HepG2 (cell line): ENCODE data around the gene SOCS1. TPM values are rescaled to one million over a fixed set of nuclear protein-coding genes. Genes with fewer than 3 reads are reported as not detected.

Experiments used
- AGO1 ChIP-seq: fragments of 200-400 bp; formaldehyde crosslinking; IDR thresholded peaks from 2 replicates; pipeline ENCODE4 v1.6.1; 2017; ENCODE audit warnings: mild to moderate bottlenecking, low read depth, low read length, moderate library complexity; ENCODE audit not compliant: poor library complexity, severe bottlenecking
- AHDC1 ChIP-seq: sonication (generic); formaldehyde crosslinking; IDR thresholded peaks from 2 replicates; pipeline ENCODE4 v1.5.1; 2020; ENCODE audit warnings: mild to moderate bottlenecking, missing genetic modification reagents, borderline replicate concordance
- FOXA3 ChIP-seq: IDR thresholded peaks from 2 replicates; pipeline ENCODE4 v1.6.1; 2016; ENCODE audit warnings: missing genetic modification reagents, missing compliant biosample characterization
- HMGA1 ChIP-seq: sonication (generic); formaldehyde crosslinking; conservative IDR thresholded peaks from 2 replicates; pipeline ENCODE4 v1.4.0; 2020; ENCODE audit warnings: missing genetic modification reagents
- HNRNPH1 ChIP-seq: fragments of 200-400 bp; formaldehyde crosslinking; optimal IDR thresholded peaks from 2 replicates; pipeline ENCODE3; 2017; ENCODE audit warnings: mild to moderate bottlenecking, low read depth, low read length
- KLF15 ChIP-seq: sonication (generic); formaldehyde crosslinking; IDR thresholded peaks from 2 replicates; pipeline ENCODE4 v1.8.1; 2023; ENCODE audit warnings: borderline replicate concordance, mild to moderate bottlenecking, inconsistent platforms, missing genetic modification reagents, mixed read lengths
- MAF1 ChIP-seq: sonication (generic); formaldehyde crosslinking; IDR thresholded peaks from 2 replicates; pipeline ENCODE4 v1.5.0; 2020; ENCODE audit warnings: missing genetic modification reagents, borderline replicate concordance
- MED1 ChIP-seq: sonication (generic); formaldehyde crosslinking; IDR thresholded peaks from 2 replicates; pipeline ENCODE4 v1.4.0; 2020; ENCODE audit warnings: missing genetic modification reagents
- NAIF1 ChIP-seq: sonication (generic); formaldehyde crosslinking; IDR thresholded peaks from 2 replicates; pipeline ENCODE4 v1.5.0; 2020; ENCODE audit warnings: mild to moderate bottlenecking, missing genetic modification reagents, borderline replicate concordance
- SOX6 ChIP-seq, 2 experiments: fragments of 450-650 bp in 1 of 2; sonication (generic) in 1 of 2; formaldehyde crosslinking in 1 of 2; IDR thresholded peaks; 2 replicates each; pipeline versions ENCODE4 v1.4.0 to v1.6.1; 2017 to 2020; ENCODE audit warnings: antibody characterized with exemption in 1 of 2, mild to moderate bottlenecking in 1 of 2, missing genetic modification reagents in 1 of 2
- SP2 ChIP-seq: sonication (generic); formaldehyde crosslinking; IDR thresholded peaks from 2 replicates; pipeline ENCODE4 v1.5.1; 2020; ENCODE audit warnings: mild to moderate bottlenecking, missing genetic modification reagents
- SRF ChIP-seq: IDR thresholded peaks from 2 replicates; pipeline ENCODE4 v1.6.1; 2011; ENCODE audit warnings: mild to moderate bottlenecking, low read depth, low read length, moderate library complexity
- SRY ChIP-seq: sonication (generic); formaldehyde crosslinking; IDR thresholded peaks from 2 replicates; pipeline ENCODE4 v1.8.0; 2022; ENCODE audit warnings: mild to moderate bottlenecking, missing genetic modification reagents
- ZNF18 ChIP-seq: sonication (generic); formaldehyde crosslinking; IDR thresholded peaks from 2 replicates; pipeline ENCODE4 v1.8.0; 2022; ENCODE audit warnings: mild to moderate bottlenecking, missing genetic modification reagents; ENCODE audit not compliant: insufficient replicate concordance
- ZNF282 ChIP-seq: fragments of 450-650 bp; IDR thresholded peaks from 2 replicates; pipeline ENCODE4 v1.6.1; 2018; ENCODE audit not compliant: partially characterized antibody
- ZNF446 ChIP-seq: sonication (generic); formaldehyde crosslinking; IDR thresholded peaks from 2 replicates; pipeline ENCODE4 v1.5.0; 2020; ENCODE audit warnings: mild to moderate bottlenecking, missing genetic modification reagents
- ZNF615 ChIP-seq: sonication (generic); formaldehyde crosslinking; IDR thresholded peaks from 2 replicates; pipeline ENCODE4 v1.5.0; 2020; ENCODE audit warnings: mild to moderate bottlenecking, missing genetic modification reagents, borderline replicate concordance
- polyA plus RNA-seq, 8 experiments: library from polyadenylated mRNA; depleted of rRNA in 3 of 8; stranded (reverse) in 7 of 8; unstranded in 1 of 8; fragments of >200 nt; fragmentation: Illumina TruSeq in 4 of 8; extraction: Trizol in 4 of 8; gene quantifications; 2 replicates each; pipeline versions ENCODE4 v1.2.1 to v1.2.3, GENCODE V29; 2011 to 2016; ENCODE audit warnings: low read depth in 4 of 8, missing spikeins in 1 of 8, mixed read lengths in 1 of 8; ENCODE audit not compliant: insufficient read depth in 1 of 8
- total RNA-seq, 5 experiments: library from RNA; depleted of rRNA; stranded (reverse); fragments of >200 nt; fragmentation: Illumina TruSeq; extraction: Trizol; gene quantifications; 2 replicates each; pipeline ENCODE4 v1.2.3, GENCODE V29; 2016; ENCODE audit warnings: low read depth in 1 of 5
- TF ChIP-seq, protein P1 (sequence below): sonication (generic); formaldehyde crosslinking; IDR thresholded peaks from 2 replicates; pipeline ENCODE4 v1.5.1; 2020; ENCODE audit warnings: mild to moderate bottlenecking, missing genetic modification reagents, moderate library complexity

SOCS1 gene
- total and polyA plus RNA-seq, 2 of the 13 experiments (the other 11 are each of a cell fraction or from before 2014, with no cell fraction given) = 5.3 to 6.3 TPM

DNA sequence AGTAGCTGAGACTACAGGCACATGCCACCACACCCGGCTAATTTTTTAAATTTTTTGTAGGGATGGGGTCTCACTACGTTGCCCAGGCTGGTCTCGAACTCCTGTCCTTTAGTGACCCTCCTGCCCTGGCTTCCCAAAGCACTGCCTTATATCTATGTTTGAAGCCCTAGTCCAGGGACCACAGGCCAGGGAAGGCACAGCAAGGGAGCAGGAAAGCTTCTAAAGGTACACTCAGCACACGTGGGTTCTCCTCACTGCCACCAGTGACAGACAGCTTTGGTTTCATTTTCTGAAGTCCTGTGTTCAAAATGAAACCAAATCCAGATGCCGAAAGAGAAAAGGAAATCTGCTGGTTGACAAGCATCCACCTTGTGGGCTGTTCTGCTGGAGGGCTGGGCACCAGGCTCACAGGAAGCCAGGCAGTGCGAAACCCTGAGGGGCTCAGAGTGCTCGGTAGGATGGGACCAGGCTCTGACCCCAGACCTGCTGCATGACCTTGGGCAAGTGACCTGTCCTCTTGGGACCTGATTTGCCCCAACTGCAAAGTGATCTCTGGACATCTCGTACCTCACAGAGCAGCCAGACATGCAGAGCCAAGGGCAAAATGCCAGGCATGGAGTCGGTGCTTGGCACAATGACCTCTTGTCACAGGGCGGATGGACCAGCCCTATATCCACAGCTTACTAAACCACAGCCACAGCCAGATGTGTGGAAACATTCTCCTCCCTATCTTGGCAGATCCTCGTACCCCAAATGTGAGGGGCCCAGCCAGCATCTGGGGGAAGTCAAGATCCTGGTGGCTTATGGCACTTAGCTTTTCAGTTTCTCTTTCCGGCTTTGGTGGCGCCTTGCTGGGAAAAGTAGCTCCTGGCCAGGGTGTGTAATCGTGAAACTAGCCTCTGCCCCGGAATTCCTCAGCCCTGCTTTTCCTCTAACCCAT is 2.8 kb upstream of the SOCS1 start (continued):
- TF ChIP-seq NAIF1 (CRISPR knock-in tag) = no peak
- TF ChIP-seq SP2 (CRISPR knock-in tag) = no peak
- TF ChIP-seq, protein P1, sequence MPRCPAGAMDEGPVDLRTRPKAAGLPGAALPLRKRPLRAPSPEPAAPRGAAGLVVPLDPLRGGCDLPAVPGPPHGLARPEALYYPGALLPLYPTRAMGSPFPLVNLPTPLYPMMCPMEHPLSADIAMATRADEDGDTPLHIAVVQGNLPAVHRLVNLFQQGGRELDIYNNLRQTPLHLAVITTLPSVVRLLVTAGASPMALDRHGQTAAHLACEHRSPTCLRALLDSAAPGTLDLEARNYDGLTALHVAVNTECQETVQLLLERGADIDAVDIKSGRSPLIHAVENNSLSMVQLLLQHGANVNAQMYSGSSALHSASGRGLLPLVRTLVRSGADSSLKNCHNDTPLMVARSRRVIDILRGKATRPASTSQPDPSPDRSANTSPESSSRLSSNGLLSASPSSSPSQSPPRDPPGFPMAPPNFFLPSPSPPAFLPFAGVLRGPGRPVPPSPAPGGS (CRISPR knock-in tag) = no peak; the same call in 1 of the 2 replicates
- no peak for TF ChIP-seq KLF15 (CRISPR knock-in tag)
- no peak for TF ChIP-seq ZNF18
- peak; percentile 22 for TF ChIP-seq AGO1
- TF ChIP-seq SOX6 (IDR thresholded peaks at IDR 0.05) = no peak
- peak; percentile 68 for TF ChIP-seq SOX6 (CRISPR knock-in tag; IDR thresholded peaks at IDR 0.05)
- no peak for TF ChIP-seq HNRNPH1
- TF ChIP-seq ZNF615 = no peak
- TF ChIP-seq MED1 (CRISPR knock-in tag) = no peak; the same call in 1 of the 2 replicates
- no peak for TF ChIP-seq FOXA3 (CRISPR knock-in tag)
- 0 out of 2 replicates have a peak, but pooled peaks have one; percentile 44 for TF ChIP-seq AHDC1 (CRISPR knock-in tag)
- peak; percentile 69; the same call in 1 of the 2 replicates for TF ChIP-seq SRY
- no peak for TF ChIP-seq SRF
- no peak for TF ChIP-seq HMGA1 (CRISPR knock-in tag)
- TF ChIP-seq MAF1 (CRISPR knock-in tag) = no peak
- 0 out of 2 replicates have a peak, but pooled peaks have one; percentile 31 for TF ChIP-seq ZNF446 (CRISPR knock-in tag)
- TF ChIP-seq ZNF282 = no peak
